Left lung (tissue), 10 donors: ENCODE results near the gene NUTF2. TPM values are rescaled to one million over a fixed set of nuclear protein-coding genes. Genes with fewer than 3 reads are reported as not detected.
"Not testable (repeated sequence)": the region's sequence is repeated elsewhere in the genome, so short reads cannot be mapped to it uniquely, and the experiment has no call there.

Experiments used
- ATAC-seq: fragments of 200-7000 bp; cut with Tn5 transposase; one replicate; pipeline ENCODE4 v1.9.1; 2020; ENCODE audit warnings: moderate library complexity
- DNase-seq, 4 donors: peaks; one replicate each; pipeline ENCODE4 v3.0.0-alpha.2; 2013 to 2020
- H3K27ac ChIP-seq, 2 donors: fragments of 200-600 bp; sonication (generic) in 1 of 2; one replicate each; pipeline versions ENCODE4 v1.5.0 to v1.8.0; 2020 to 2021
- H3K27me3 ChIP-seq, 2 donors: fragments of 200-600 bp; sonication (generic) in 1 of 2; one replicate each; pipeline versions ENCODE4 v1.5.0 to v1.8.0; 2020 to 2021
- H3K36me3 ChIP-seq, 2 donors: fragments of 200-600 bp; sonication (generic) in 1 of 2; one replicate each; pipeline versions ENCODE4 v1.5.0 to v1.8.0; 2020 to 2021
- H3K4me1 ChIP-seq, 2 donors: fragments of 200-600 bp; one replicate each; pipeline ENCODE4 v1.8.0; 2021
- H3K4me3 ChIP-seq, 2 donors: fragments of 200-600 bp; sonication (generic) in 1 of 2; one replicate each; pipeline versions ENCODE4 v1.5.0 to v1.8.0; 2020 to 2021; ENCODE audit warnings: mild to moderate bottlenecking in 1 of 2
- H3K9me3 ChIP-seq, 2 donors: fragments of 200-600 bp; sonication (generic) in 1 of 2; one replicate each; pipeline versions ENCODE4 v1.5.0 to v1.8.0; 2020 to 2021
- CTCF ChIP-seq, 2 donors: fragments of 200-600 bp; sonication (generic) in 1 of 2; IDR thresholded peaks; one replicate each; pipeline versions ENCODE4 v1.5.0 to v1.8.0; 2021; ENCODE audit warnings: antibody characterized with exemption in 2 of 2
- intact Hi-C, 2 donors: fragments of 100-400 bp; cut with DNase I; formaldehyde crosslinking; loops; one replicate each; pipeline versions ENCODE4 v1.11.2 to v1.14.2; 2022
- polyA plus RNA-seq, 6 donors: library from polyadenylated mRNA; unstranded; fragments of 120-200 nt; gene quantifications; one replicate each; pipeline ENCODE4 v1.2.1, GENCODE V29; 2013; ENCODE audit not compliant: insufficient read length in 6 of 6
- total RNA-seq, 2 donors: library from RNA; stranded (reverse); fragmentation: NEBNext Ultra II Directional; extraction: Animal tissue kit (Norgen Biotek cat#: 25700); gene quantifications; one replicate each; pipeline ENCODE4 v1.2.1, GENCODE V29; 2021
- donor health status: DM: no; HTN: yes; CAD: no.
- donor health status: DM: no; HTN: no; CAD: no.

NUTF2 gene
- total and polyA plus RNA-seq, 8 donors, result 91.5 to 123 (median 112) TPM

GRCh38 chr16:67909056-67909742 is 62.5 kb downstream of the NUTF2 start:
- no peak for DNase-seq
- no peaks in the 10 kb centered on the region for H3K4me1 ChIP-seq
- H3K27ac ChIP-seq, result no peak overlapping the region
- no peak for TF ChIP-seq CTCF (IDR thresholded peaks at IDR 0.05)
- intact Hi-C loops, result no loop called here
- H3K9me3 ChIP-seq, result no peaks in the 10 kb centered on the region
- no peak for ATAC-seq
- H3K36me3 ChIP-seq, result peaks cover 0 to 39% of the 10 kb centered on the region in 2 donors
- H3K4me3 ChIP-seq, result no peak overlapping the region
- H3K27me3 ChIP-seq, result no peaks in the 10 kb centered on the region

DNA sequence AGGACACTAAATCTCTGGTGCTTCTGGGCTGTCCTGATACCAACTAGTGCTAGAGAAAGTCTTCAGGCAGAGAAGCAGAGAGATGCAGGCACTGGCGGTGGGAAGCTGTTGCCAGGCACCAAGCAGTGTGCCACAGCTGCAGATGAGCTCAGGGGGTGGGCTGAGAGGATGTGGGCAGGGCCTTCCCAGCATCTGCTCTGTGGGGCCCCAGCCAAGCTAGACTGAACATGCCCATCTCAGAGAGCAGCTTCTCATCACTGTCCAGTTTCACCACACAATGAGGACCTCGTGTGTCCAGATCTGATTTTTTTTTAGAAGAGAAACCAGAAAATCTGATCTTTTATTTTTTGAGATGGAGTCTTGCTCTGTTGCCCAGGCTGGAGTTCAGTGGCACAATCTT is 63.4 kb downstream of the NUTF2 start:
- no peak for TF ChIP-seq CTCF (IDR thresholded peaks at IDR 0.05)
- Histone ChIP-seq H3K4me3 (no peak overlapping the region), H3K36me3 (peaks cover 0 to 42% of the 10 kb centered on the region in 2 donors), H3K9me3 (no peaks in the 10 kb centered on the region), H3K27me3 (no peaks in the 10 kb centered on the region), H3K27ac (no peak overlapping the region), H3K4me1 (no peaks in the 10 kb centered on the region)
- intact Hi-C loops, result no loop called here
- peak; percentile 26 for ATAC-seq
- no peak for DNase-seq

DNA sequence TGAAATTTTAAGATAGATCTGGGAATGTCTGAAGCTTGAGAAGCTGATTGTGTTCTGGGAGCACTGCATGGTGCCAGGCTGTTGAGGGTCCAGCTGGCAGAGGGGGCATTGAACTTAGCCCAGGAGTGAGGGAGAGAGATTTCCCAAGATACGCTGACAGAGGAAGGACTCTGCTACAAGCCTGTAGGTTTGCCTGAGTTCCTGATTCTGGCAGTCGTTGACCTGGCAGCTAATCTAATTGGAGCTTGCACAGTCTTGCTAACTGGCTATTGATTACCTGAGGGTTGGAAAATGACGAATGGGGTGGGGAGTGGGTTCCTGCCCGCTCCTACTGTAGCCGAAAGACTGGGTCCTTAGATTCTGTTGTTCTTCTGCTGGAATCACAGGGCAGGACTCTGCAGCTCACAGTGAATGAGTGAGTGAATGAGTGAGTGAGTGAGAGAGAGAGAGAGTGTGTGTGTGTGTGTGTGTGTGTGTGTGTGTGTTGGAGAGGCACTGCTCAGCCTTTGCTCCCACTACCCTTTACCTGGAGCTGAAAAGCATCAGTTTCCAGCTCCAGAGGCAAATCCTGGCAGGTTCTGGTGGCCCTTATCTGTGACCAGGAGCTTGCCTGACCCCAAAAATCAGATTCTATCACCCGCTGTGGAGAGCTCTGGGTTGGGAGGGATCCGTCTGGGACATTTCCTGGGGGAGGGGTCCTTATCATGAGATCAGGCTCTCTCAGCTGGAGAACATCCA is 68.2 kb downstream of the NUTF2 start:
- Histone ChIP-seq H3K27me3 (no peaks in the 10 kb centered on the region), H3K36me3 (peaks cover 0 to 33% of the 10 kb centered on the region in 2 donors), H3K4me3 (no peak overlapping the region), H3K4me1 (peaks cover 6 to 20% of the 10 kb centered on the region in 2 donors), H3K27ac (no peak overlapping the region), H3K9me3 (no peaks in the 10 kb centered on the region)
- intact Hi-C loops, result no loop called here
- DNase-seq (no peak), ATAC-seq (no peak)
- TF ChIP-seq CTCF (IDR thresholded peaks at IDR 0.05), result no peak

DNA sequence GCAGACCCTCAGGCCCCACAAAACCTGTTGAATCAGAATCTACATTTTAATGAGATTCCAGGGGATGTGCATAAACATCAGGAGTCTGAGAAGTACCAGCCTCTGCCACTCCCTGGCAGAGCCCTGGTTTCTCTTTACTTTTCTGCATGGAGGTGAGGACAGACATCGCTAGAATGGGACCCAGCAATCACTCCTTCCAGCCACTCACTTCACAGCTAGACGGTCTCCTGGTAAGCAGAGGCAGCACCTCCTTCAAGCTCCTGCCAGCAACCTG is 68.7 kb downstream of the NUTF2 start:
- intact Hi-C loops, H3K27me3 ChIP-seq, ATAC-seq, H3K27ac ChIP-seq, H3K4me3 ChIP-seq, H3K9me3 ChIP-seq, DNase-seq: not testable (repeated sequence)
- H3K36me3 ChIP-seq, result peaks cover 0 to 30% of the 10 kb centered on the region in 2 donors
- H3K4me1 ChIP-seq, result peaks cover 6 to 20% of the 10 kb centered on the region in 2 donors

GRCh38 chr16:67915831-67916723 is 69.3 kb downstream of the NUTF2 start:
- H3K27ac ChIP-seq, result no peak overlapping the region
- intact Hi-C loops, result no loop called here
- no peaks in the 10 kb centered on the region for H3K9me3 ChIP-seq
- no peaks in the 10 kb centered on the region for H3K27me3 ChIP-seq
- TF ChIP-seq CTCF (IDR thresholded peaks at IDR 0.05), result no peak
- H3K36me3 ChIP-seq, result peaks cover 0 to 24% of the 10 kb centered on the region in 2 donors
- H3K4me3 ChIP-seq, result no peak overlapping the region
- peaks cover 6 to 20% of the 10 kb centered on the region in 2 donors for H3K4me1 ChIP-seq
- no peak for DNase-seq
- ATAC-seq, result peak; percentile 35
